ENCODE measurements around the gene SLC7A10. TPM values are rescaled to one million over a fixed set of nuclear protein-coding genes. Genes with fewer than 3 reads are reported as not detected.

SLC7A10 gene
- total RNA-seq, 1 experiment from 2014 or later: not detected

DNA sequence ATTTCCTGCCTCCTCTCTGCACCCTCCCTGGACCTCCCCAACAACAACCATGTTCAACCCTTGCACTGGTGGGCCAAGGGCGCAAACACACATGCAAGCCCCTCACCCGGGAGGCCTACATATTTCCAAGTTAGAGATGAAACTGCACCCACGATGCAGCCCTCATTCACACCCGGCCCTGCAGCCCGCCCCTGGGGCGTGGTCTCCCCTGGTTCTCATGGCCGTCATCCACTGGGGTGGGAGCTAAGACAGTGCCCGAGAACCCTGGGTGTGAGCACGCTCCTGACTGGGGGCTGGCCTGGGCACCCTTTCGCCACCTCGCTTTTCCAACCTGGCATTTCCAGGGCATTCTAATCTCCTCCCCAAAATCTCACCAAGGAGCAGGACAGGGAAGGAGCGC, 7.0 kb upstream of the SLC7A10 start:
- H3K4me1 ChIP-seq: 0 out of 2 replicates have a peak, but pooled peaks cover 4% of the 10 kb centered on the region
- no peaks in the 10 kb centered on the region for H3K36me3 ChIP-seq (ENCODE audit: control insufficient read depth, insufficient read depth, low read length)
- H3K27me3 Mint-ChIP-seq (ENCODE audit: insufficient read depth, unreplicated experiment): peaks cover 2% of the 10 kb centered on the region
- no peaks in the 10 kb centered on the region for H3K4me1 Mint-ChIP-seq (ENCODE audit: low read depth, unreplicated experiment)
- no peak overlapping the region for H3K4me3 ChIP-seq (ENCODE audit: low read depth, low read length)
- no peak overlapping the region for H3K27ac Mint-ChIP-seq (ENCODE audit: unreplicated experiment)
- TF ChIP-seq, protein P1, sequence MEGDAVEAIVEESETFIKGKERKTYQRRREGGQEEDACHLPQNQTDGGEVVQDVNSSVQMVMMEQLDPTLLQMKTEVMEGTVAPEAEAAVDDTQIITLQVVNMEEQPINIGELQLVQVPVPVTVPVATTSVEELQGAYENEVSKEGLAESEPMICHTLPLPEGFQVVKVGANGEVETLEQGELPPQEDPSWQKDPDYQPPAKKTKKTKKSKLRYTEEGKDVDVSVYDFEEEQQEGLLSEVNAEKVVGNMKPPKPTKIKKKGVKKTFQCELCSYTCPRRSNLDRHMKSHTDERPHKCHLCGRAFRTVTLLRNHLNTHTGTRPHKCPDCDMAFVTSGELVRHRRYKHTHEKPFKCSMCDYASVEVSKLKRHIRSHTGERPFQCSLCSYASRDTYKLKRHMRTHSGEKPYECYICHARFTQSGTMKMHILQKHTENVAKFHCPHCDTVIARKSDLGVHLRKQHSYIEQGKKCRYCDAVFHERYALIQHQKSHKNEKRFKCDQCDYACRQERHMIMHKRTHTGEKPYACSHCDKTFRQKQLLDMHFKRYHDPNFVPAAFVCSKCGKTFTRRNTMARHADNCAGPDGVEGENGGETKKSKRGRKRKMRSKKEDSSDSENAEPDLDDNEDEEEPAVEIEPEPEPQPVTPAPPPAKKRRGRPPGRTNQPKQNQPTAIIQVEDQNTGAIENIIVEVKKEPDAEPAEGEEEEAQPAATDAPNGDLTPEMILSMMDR (IDR thresholded peaks at IDR 0.05; ENCODE audit: insufficient read depth in 1 of 2, low read depth in 1 of 2, low read length in 1 of 2, severe bottlenecking in 1 of 2, unreplicated experiment in 1 of 2): no peak
- H3K4me3 Mint-ChIP-seq (ENCODE audit: unreplicated experiment): no peak overlapping the region
- ChIA-PET CTCF (no interaction called here), POLR2A (no interaction called here)
- H3K27me3 ChIP-seq (replicated peaks; ENCODE audit: control insufficient read depth, insufficient read depth, low read length): no peaks in the 10 kb centered on the region
- peaks cover 19% of the 10 kb centered on the region for H3K9me3 ChIP-seq
- peaks cover 13% of the 10 kb centered on the region for H3K9me3 Mint-ChIP-seq (ENCODE audit: unreplicated experiment)
- no peak for DNase-seq
- intact Hi-C loops (cut with micrococcal nuclease; ENCODE audit: unreplicated experiment): no loop called here
- no TSS peak for BruUV-seq (replicated peaks)
- no peaks in the 10 kb centered on the region for H3K36me3 Mint-ChIP-seq (ENCODE audit: insufficient read depth, unreplicated experiment)

DNA sequence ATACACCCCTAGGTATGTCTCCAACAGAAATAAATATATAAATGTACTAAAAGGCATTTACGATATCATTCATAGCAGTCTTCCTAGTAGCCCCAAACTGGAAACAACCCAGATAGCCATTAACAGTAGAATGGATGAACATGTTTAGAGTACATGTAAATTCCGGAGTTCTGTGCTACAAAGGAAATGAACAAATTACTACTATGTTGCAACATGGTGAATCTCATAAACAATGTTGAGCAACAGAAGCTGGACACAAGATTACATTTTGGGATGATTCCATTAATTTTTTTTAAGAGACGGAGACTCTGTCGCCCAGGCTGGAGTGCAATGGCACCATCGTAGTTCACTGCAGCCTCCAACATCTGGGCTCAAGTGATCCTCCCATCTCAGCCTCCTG, 5.9 kb upstream of the SLC7A10 start:
- Histone ChIP-seq H3K9me3 (peaks cover 25% of the 10 kb centered on the region), H3K36me3 (ENCODE audit: control insufficient read depth, insufficient read depth, low read length) (no peaks in the 10 kb centered on the region), H3K27me3 (replicated peaks; ENCODE audit: control insufficient read depth, insufficient read depth, low read length) (no peaks in the 10 kb centered on the region), H3K4me3 (ENCODE audit: low read depth, low read length) (no peak overlapping the region), H3K4me1 (0 out of 2 replicates have a peak, but pooled peaks cover 4% of the 10 kb centered on the region)
- TF ChIP-seq, protein P1 (IDR thresholded peaks at IDR 0.05; ENCODE audit: insufficient read depth in 1 of 2, low read depth in 1 of 2, low read length in 1 of 2, severe bottlenecking in 1 of 2, unreplicated experiment in 1 of 2): no peak
- Mint-ChIP-seq H3K4me1 (ENCODE audit: low read depth, unreplicated experiment) (no peaks in the 10 kb centered on the region), H3K27ac (ENCODE audit: unreplicated experiment) (no peak overlapping the region), H3K27me3 (ENCODE audit: insufficient read depth, unreplicated experiment) (peaks cover 2% of the 10 kb centered on the region), H3K4me3 (ENCODE audit: unreplicated experiment) (no peak overlapping the region), H3K9me3 (ENCODE audit: unreplicated experiment) (peaks cover 16% of the 10 kb centered on the region), H3K36me3 (ENCODE audit: insufficient read depth, unreplicated experiment) (no peaks in the 10 kb centered on the region)
- no peak for DNase-seq
- ChIA-PET CTCF (no interaction called here), POLR2A (no interaction called here)
- BruUV-seq (replicated peaks): no TSS peak
- intact Hi-C loops (cut with micrococcal nuclease; ENCODE audit: unreplicated experiment): no loop called here

DNA sequence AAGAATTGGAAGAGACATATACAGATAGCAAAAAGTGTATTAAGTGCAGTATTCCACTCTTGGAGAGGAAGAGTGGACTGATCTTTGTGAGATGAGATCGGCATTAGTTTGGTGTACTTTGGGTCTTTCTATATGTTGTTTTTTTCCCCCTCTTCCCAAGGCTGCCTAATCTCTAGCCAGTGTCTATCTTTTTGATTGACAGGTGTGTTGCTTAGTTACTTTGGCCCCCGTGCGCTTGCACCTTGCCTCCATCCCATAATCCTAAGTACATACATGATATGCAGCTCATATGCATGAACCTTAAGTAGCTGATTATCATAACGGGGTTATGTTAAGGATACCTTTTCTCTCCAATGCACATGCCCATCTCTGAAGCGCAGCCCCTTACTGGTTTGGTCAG, 4.3 kb upstream of the SLC7A10 start:
- no TSS peak for BruUV-seq (replicated peaks)
- peaks cover 2% of the 10 kb centered on the region for H3K27me3 Mint-ChIP-seq (ENCODE audit: insufficient read depth, unreplicated experiment)
- POLR2A ChIA-PET: no interaction called here
- H3K4me1 Mint-ChIP-seq (ENCODE audit: low read depth, unreplicated experiment): no peaks in the 10 kb centered on the region
- no peaks in the 10 kb centered on the region for H3K4me1 ChIP-seq
- no peak for DNase-seq
- H3K4me3 Mint-ChIP-seq (ENCODE audit: unreplicated experiment): no peak overlapping the region
- no peaks in the 10 kb centered on the region for H3K36me3 ChIP-seq (ENCODE audit: control insufficient read depth, insufficient read depth, low read length)
- no peaks in the 10 kb centered on the region for H3K27me3 ChIP-seq (replicated peaks; ENCODE audit: control insufficient read depth, insufficient read depth, low read length)
- peaks cover 16% of the 10 kb centered on the region for H3K9me3 Mint-ChIP-seq (ENCODE audit: unreplicated experiment)
- H3K4me3 ChIP-seq (ENCODE audit: low read depth, low read length): no peak overlapping the region
- H3K9me3 ChIP-seq: peaks cover 25% of the 10 kb centered on the region
- intact Hi-C loops (cut with micrococcal nuclease; ENCODE audit: unreplicated experiment): no loop called here
- H3K36me3 Mint-ChIP-seq (ENCODE audit: insufficient read depth, unreplicated experiment): no peaks in the 10 kb centered on the region
- TF ChIP-seq, protein P1 (IDR thresholded peaks at IDR 0.05; ENCODE audit: insufficient read depth in 1 of 2, low read depth in 1 of 2, low read length in 1 of 2, severe bottlenecking in 1 of 2, unreplicated experiment in 1 of 2): no peak
- CTCF ChIA-PET: no interaction called here
- no peak overlapping the region for H3K27ac Mint-ChIP-seq (ENCODE audit: unreplicated experiment)

Data from Caco-2 (cell line).